ENCODE results near the gene PTBP1. TPM values are rescaled to one million over a fixed set of nuclear protein-coding genes. Genes with fewer than 3 reads are reported as not detected.

The PTBP1 gene
- total RNA-seq, 1 experiment from 2014 or later = 712 TPM

DNA sequence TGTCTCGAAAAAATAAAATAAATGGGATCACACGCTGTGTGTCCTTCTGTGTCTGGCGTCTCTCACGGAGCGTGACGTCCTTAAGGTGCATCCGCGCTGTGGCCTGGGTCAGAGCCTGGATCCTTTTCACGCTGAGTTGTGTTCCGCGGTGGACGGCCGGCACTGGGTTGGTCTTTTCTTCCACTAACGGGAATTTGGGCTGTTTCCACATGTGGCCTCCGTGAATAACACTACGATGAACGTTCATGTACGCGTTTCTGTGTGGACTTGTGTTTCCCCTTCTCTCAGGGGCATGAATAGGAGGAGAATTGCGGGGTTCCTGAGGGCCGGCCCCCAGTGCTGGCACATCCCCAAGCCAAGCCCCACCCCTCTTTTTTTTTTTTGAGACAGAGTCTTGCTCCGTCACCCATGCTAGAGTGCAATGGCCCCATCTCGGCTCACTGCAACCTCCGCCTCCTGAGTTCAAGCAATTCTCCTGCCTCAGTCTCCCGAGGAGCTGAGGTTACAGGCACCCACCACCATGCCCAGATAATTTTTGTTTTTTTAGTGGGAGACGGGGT is 6.2 kb upstream of the PTBP1 start:
- H3K27me3 Mint-ChIP-seq (ENCODE audit: low read depth) = no peaks in the 10 kb centered on the region
- Histone ChIP-seq H2BK5ac (ENCODE audit: insufficient read length, low read length) (no peak overlapping the region), H3K4me1 (ENCODE audit: insufficient read depth, low read length) (no peaks in the 10 kb centered on the region; the same call in 1 of the 2 replicates), H3K23me2 (ENCODE audit: insufficient read length, low read depth, low read length, poor library complexity, severe bottlenecking) (no peaks in the 10 kb centered on the region), H4K8ac (replicated peaks; ENCODE audit: insufficient read length, low read depth, low read length) (no peak overlapping the region), H4K91ac (ENCODE audit: insufficient read length, low read depth, low read length) (no peak overlapping the region), H3K9ac (ENCODE audit: extremely low read depth, insufficient read length, low read length) (no peak overlapping the region), H3K56ac (ENCODE audit: insufficient read length, low read depth, low read length) (no peak overlapping the region), H3K18ac (ENCODE audit: insufficient read length, low read depth, low read length) (no peak overlapping the region), H3K79me2 (ENCODE audit: insufficient read depth, low read length) (no peaks in the 10 kb centered on the region), H2BK12ac (ENCODE audit: insufficient read length, low read depth, low read length) (no peak overlapping the region), H4K20me1 (ENCODE audit: control insufficient read depth, insufficient read depth, insufficient read length) (no peaks in the 10 kb centered on the region), H2AK5ac (ENCODE audit: insufficient read length, low read length) (no peak overlapping the region), H2BK15ac (ENCODE audit: low read depth, low read length) (no peak overlapping the region), H3K4me2 (ENCODE audit: insufficient read depth, insufficient read length, low read length) (no peak overlapping the region), H3K27ac (ENCODE audit: insufficient read length, low read depth, low read length) (no peak overlapping the region), H3K27me3 (ENCODE audit: insufficient read depth, low read length) (no peaks in the 10 kb centered on the region), H3K23ac (ENCODE audit: insufficient read length, low read depth, low read length) (no peak overlapping the region), H3K4ac (ENCODE audit: low read depth, low read length) (no peak overlapping the region), H2AFZ (ENCODE audit: low read length) (no peak overlapping the region), H3T11ph (ENCODE audit: low read length) (no peak overlapping the region), H3K79me1 (ENCODE audit: insufficient read depth, low read depth, low read length, poor library complexity, severe bottlenecking) (no peaks in the 10 kb centered on the region), H3K14ac (ENCODE audit: insufficient read depth, low read length) (no peak overlapping the region), H2BK20ac (ENCODE audit: low read depth, low read length, poor library complexity, severe bottlenecking) (no peak overlapping the region), H4K5ac (ENCODE audit: insufficient read length, low read depth, low read length) (no peak overlapping the region), H2BK120ac (ENCODE audit: low read depth, low read length, poor library complexity, severe bottlenecking) (no peak overlapping the region), H3K9me3 (ENCODE audit: control insufficient read depth, low read depth, low read length) (no peaks in the 10 kb centered on the region)
- H3K36me3 Mint-ChIP-seq (ENCODE audit: insufficient read depth in 1 of 3, low read depth in 3 of 3) = no peaks in the 10 kb centered on the region
- no peak overlapping the region; a peak in 3 of 5 replicates for H3K4me3 Mint-ChIP-seq
- peaks cover 22 to 34% of the 10 kb centered on the region in 2 experiments for H3K4me1 Mint-ChIP-seq
- TF ChIP-seq, protein P1, sequence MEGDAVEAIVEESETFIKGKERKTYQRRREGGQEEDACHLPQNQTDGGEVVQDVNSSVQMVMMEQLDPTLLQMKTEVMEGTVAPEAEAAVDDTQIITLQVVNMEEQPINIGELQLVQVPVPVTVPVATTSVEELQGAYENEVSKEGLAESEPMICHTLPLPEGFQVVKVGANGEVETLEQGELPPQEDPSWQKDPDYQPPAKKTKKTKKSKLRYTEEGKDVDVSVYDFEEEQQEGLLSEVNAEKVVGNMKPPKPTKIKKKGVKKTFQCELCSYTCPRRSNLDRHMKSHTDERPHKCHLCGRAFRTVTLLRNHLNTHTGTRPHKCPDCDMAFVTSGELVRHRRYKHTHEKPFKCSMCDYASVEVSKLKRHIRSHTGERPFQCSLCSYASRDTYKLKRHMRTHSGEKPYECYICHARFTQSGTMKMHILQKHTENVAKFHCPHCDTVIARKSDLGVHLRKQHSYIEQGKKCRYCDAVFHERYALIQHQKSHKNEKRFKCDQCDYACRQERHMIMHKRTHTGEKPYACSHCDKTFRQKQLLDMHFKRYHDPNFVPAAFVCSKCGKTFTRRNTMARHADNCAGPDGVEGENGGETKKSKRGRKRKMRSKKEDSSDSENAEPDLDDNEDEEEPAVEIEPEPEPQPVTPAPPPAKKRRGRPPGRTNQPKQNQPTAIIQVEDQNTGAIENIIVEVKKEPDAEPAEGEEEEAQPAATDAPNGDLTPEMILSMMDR (conservative IDR thresholded peaks at IDR 0.05) = no peak
- no peaks in the 10 kb centered on the region for H3K9me3 Mint-ChIP-seq
- no peak for DNase-seq
- peak overlapping the region in 1 of 3 experiments; percentile 82; a peak in 1 of 7 replicates for H3K27ac Mint-ChIP-seq
- no CpG with 5 or more reads among the region's 26 CpGs for WGBS (ENCODE audit: extremely low coverage, insufficient read length, low lambda C conversion rate)

Measured in H9 (cell line).